Upper lobe of left lung (tissue), 6 donors: ENCODE measurements around the gene TRMT2B. TPM values are rescaled to one million over a fixed set of nuclear protein-coding genes. Genes with fewer than 3 reads are reported as not detected.

Experiments used
- ATAC-seq, 2 donors: fragments of 200-7000 bp; cut with Tn5 transposase; one replicate each; pipeline ENCODE4 v1.9.1; 2022; ENCODE audit warnings: mild to moderate bottlenecking in 2 of 2, moderate library complexity in 2 of 2; ENCODE audit not compliant: low FRiP score in 2 of 2
- DNase-seq, 2 donors: peaks; one replicate each; pipeline ENCODE4 v3.0.0-alpha.2; 2019 to 2020
- H3K27ac ChIP-seq, 4 donors: fragments of 200-600 bp; sonication (generic); one replicate each; pipeline ENCODE4 v1.5.1; 2016 to 2019
- H3K27me3 ChIP-seq, 4 donors: fragments of 200-600 bp; sonication (generic); one replicate each; pipeline ENCODE4 v1.5.1; 2017 to 2019
- H3K36me3 ChIP-seq, 4 donors: fragments of 200-600 bp; sonication (generic); one replicate each; pipeline ENCODE4 v1.5.1; 2016 to 2019
- H3K4me1 ChIP-seq, 4 donors: fragments of 200-600 bp; sonication (generic); one replicate each; pipeline ENCODE4 v1.5.1; 2018 to 2019
- H3K4me3 ChIP-seq, 4 donors: fragments of 200-600 bp; sonication (generic); one replicate each; pipeline ENCODE4 v1.5.1; 2017 to 2019; ENCODE audit warnings: mild to moderate bottlenecking in 2 of 4, moderate library complexity in 1 of 4
- H3K9me3 ChIP-seq, 4 donors: fragments of 200-600 bp; sonication (generic); one replicate each; pipeline ENCODE4 v1.5.1; 2018 to 2019
- EP300 ChIP-seq, 4 donors: sonication (generic); formaldehyde crosslinking; IDR thresholded peaks; one replicate each; pipeline ENCODE4 v1.5.1; 2017; ENCODE audit warnings: antibody characterized with exemption in 4 of 4, control low read depth in 2 of 4
- POLR2A ChIP-seq, 4 donors: fragments of 450-650 bp; IDR thresholded peaks; one replicate each; pipeline ENCODE4 v1.5.1; 2016 to 2017; ENCODE audit warnings: antibody characterized with exemption in 4 of 4, mild to moderate bottlenecking in 2 of 4
- POLR2AphosphoS5 ChIP-seq, 2 donors: sonication (generic); formaldehyde crosslinking; IDR thresholded peaks; one replicate each; pipeline ENCODE4 v1.5.1; 2017; ENCODE audit warnings: antibody characterized with exemption in 2 of 2
- WGBS, 2 donors: methylation state at CpG; one replicate each; pipeline ENCODE4 v1.1.5; 2017 to 2018; 5-methylcytosine and 5-hydroxymethylcytosine counted together
- total RNA-seq, 6 donors: library from RNA; depleted of rRNA in 4 of 6; stranded (reverse); fragments of >200 nt in 4 of 6; gene quantifications; one replicate each; pipeline versions ENCODE4 v1.1.0 to v1.2.1, GENCODE V29; 2016 to 2021
- TF ChIP-seq, protein P1 (sequence below), 6 experiments: fragments of 450-650 bp in 4 of 6; fragments of 200-600 bp in 2 of 6; sonication (generic) in 2 of 6; IDR thresholded peaks; one replicate each; pipeline ENCODE4 v1.5.1; 2016 to 2019; ENCODE audit warnings: antibody characterized with exemption in 6 of 6
- donor health status: DM: no; HTN: no; CAD: no; lungs with moderate emphysema.
- donor health status: DM: no; HTN: yes; CAD: no; lungs with severe emphysema.

The TRMT2B gene
- total RNA-seq, 6 donors from 2014 or later = 11.4 to 32.5 (median 19.9) TPM

DNA sequence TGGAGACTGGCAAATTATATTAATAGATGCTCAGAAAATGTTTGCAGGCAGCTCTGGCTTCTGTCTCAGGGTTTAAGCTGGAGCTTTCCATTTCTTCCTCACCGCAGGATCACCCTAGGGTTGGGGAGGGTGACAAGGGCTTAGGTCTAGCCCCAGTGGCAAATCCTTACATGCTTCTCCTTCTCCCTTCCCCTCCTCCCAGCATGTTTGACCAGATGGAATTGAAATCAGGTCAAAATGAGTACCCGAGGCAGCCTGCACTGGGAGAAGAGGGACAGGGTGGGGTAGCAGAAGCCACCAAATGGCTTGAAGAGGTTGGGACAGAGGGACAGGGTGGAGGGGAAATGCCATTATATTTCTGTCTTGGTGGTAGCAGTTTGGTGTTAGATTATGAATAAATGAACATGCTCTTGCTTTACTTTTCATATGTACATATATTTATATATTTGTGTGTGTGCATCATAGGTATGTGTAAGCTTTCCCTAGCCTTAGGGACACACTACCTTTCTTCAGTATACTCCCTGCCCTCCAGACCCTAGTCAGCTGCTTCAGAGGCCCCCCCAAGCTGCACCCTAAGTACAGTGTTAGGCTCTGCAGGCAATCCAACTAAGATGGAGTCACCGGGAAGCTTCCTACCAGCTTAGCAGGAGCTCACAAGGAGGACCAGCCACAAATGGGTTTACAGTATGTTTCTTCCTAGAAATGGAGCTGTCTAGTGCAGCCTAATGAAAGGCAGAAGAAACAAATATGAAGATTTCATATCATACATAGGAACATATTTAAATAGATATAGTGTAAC, 28.6 kb upstream of the TRMT2B start:
- WGBS, 2 donors = 50 to 74% methylated on average over 1 to 3 of the region's 3 CpGs

GRCh38 chrX:101079736-101080270, 27.9 kb upstream of the TRMT2B start:
- Histone ChIP-seq H3K9me3 (no peaks in the 10 kb centered on the region), H3K36me3 (no peaks in the 10 kb centered on the region), H3K27ac (no peak overlapping the region), H3K4me1 (no peaks in the 10 kb centered on the region), H3K4me3 (peak overlapping the region in 3 of 4 donors; percentile 24 to 43 (median 40)), H3K27me3 (no peaks in the 10 kb centered on the region)
- 47 to 59% methylated on average over 7 to 8 of the region's 8 CpGs for WGBS, 2 donors
- TF ChIP-seq, protein P1, sequence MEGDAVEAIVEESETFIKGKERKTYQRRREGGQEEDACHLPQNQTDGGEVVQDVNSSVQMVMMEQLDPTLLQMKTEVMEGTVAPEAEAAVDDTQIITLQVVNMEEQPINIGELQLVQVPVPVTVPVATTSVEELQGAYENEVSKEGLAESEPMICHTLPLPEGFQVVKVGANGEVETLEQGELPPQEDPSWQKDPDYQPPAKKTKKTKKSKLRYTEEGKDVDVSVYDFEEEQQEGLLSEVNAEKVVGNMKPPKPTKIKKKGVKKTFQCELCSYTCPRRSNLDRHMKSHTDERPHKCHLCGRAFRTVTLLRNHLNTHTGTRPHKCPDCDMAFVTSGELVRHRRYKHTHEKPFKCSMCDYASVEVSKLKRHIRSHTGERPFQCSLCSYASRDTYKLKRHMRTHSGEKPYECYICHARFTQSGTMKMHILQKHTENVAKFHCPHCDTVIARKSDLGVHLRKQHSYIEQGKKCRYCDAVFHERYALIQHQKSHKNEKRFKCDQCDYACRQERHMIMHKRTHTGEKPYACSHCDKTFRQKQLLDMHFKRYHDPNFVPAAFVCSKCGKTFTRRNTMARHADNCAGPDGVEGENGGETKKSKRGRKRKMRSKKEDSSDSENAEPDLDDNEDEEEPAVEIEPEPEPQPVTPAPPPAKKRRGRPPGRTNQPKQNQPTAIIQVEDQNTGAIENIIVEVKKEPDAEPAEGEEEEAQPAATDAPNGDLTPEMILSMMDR (IDR thresholded peaks at IDR 0.05) = no peak
- TF ChIP-seq POLR2A (IDR thresholded peaks at IDR 0.05) (no peak), POLR2AphosphoS5 (IDR thresholded peaks at IDR 0.05) (no peak), EP300 (IDR thresholded peaks at IDR 0.05) (no peak)
- no peak for DNase-seq
- ATAC-seq = peak in 1 of 2 donors; percentile 27

More for the DNA sequence above, 28.6 kb upstream of the TRMT2B start:
- H3K4me1 ChIP-seq = no peaks in the 10 kb centered on the region
- H3K9me3 ChIP-seq = no peaks in the 10 kb centered on the region
- H3K4me3 ChIP-seq = no peak overlapping the region
- no peaks in the 10 kb centered on the region for H3K27me3 ChIP-seq
- H3K27ac ChIP-seq = no peak overlapping the region
- ATAC-seq (no peak), DNase-seq (no peak)
- no peaks in the 10 kb centered on the region for H3K36me3 ChIP-seq
- TF ChIP-seq POLR2AphosphoS5 (IDR thresholded peaks at IDR 0.05) = no peak
- no peak for TF ChIP-seq POLR2A (IDR thresholded peaks at IDR 0.05)
- TF ChIP-seq, protein P1 (IDR thresholded peaks at IDR 0.05) = no peak
- TF ChIP-seq EP300 (IDR thresholded peaks at IDR 0.05) = no peak

DNA sequence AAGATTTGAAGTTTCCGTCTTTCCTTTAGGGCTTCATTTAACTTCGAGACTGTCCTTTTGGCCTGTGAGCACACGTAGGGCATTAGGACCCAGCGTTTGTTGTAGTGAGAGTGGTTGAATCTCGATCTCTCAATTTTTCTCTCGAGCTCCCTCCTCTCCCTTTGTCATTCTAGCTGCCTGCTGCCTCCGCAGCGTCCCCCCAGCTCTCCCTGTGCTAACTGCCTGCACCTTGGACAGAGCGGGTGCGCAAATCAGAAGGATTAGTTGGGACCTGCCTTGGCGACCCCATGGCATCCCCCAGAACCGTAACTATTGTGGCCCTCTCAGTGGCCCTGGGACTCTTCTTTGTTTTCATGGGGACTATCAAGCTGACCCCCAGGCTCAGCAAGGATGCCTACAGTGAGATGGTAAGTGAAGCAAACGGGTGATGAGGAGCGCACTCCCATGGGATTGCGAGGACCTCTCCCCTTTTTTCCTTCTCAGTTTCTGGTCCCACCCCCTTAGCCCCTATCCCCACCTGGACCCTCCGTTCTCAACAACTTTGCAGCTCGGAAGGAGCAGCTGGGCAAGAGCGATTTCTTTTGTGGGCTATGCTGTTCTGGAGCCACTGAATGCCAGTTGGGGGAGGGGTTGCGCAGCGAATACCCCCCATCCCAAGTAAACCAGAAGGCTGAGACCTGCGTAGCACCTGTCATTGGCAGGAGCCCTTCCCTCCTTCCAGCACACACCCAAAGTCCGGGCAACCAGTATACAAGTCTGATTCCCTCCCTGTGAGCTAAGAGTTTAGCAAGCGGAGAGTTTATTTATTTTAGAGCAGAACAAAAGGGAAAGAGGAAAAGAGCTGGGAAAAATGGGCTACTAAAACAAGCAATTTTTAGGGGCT, 27.0 kb upstream of the TRMT2B start, which contains the start of gene TMEM35A:
Gene TMEM35A (plus strand): TSS at position 164 of the 883 bp plus-strand sequence. CDS start 124 bp downstream, at position 288.
- Histone ChIP-seq H3K36me3 (no peaks in the 10 kb centered on the region), H3K4me1 (no peaks in the 10 kb centered on the region), H3K27me3 (no peaks in the 10 kb centered on the region), H3K4me3 (peak within 1 kb of the TSS in 3 of 4 donors; percentile 24 to 43 (median 40)), H3K27ac (no peak within 1 kb of the TSS), H3K9me3 (no peaks in the 10 kb centered on the region)
- TF ChIP-seq, protein P1 (IDR thresholded peaks at IDR 0.05) = no peak
- TF ChIP-seq EP300 (IDR thresholded peaks at IDR 0.05) (no peak), POLR2A (IDR thresholded peaks at IDR 0.05) (no peak), POLR2AphosphoS5 (IDR thresholded peaks at IDR 0.05) (no peak)
- 2 to 28% methylated on average over 20 to 23 of the region's 23 CpGs for WGBS, 2 donors
- DNase-seq (no peak), ATAC-seq (peak; percentile 55 to 74)

DNA sequence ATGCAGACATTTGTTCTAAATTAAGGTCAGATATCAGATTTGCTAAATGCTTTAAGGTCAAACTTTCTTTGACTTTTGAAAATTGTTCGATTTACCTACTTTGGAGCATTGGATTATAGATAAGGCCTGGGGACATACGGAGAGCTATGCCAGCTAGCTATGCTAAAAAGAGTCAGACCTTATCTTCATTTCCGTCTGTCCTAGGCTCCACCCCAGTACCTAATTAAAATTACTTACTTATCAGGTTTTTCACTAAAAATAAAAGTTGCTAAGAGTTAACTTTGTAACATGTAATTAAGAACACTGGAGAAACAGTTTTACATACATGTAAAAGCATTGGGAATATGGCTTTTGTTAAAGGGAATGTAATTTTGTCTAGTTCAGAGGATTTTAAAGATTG, 19.7 kb upstream of the TRMT2B start:
- Histone ChIP-seq H3K27ac (no peak overlapping the region), H3K9me3 (no peaks in the 10 kb centered on the region), H3K36me3 (no peaks in the 10 kb centered on the region), H3K4me1 (no peaks in the 10 kb centered on the region), H3K4me3 (no peak overlapping the region), H3K27me3 (no peaks in the 10 kb centered on the region)
- no peak for ATAC-seq
- no peak for TF ChIP-seq EP300 (IDR thresholded peaks at IDR 0.05)
- no peak for TF ChIP-seq POLR2AphosphoS5 (IDR thresholded peaks at IDR 0.05)
- TF ChIP-seq POLR2A (IDR thresholded peaks at IDR 0.05) = no peak
- TF ChIP-seq, protein P1 (IDR thresholded peaks at IDR 0.05) = no peak
- WGBS, 2 donors = 74 to 90% methylated on average over 3 of the region's 3 CpGs
- no peak for DNase-seq
